GM21526 (cell line): ENCODE data around the gene FBN2.

Source experiments
- ATAC-seq: cut with Tn5 transposase; IDR thresholded peaks from one replicate; pipeline ENCODE4 v1.9.1; 2021; ENCODE audit warnings: moderate library complexity; ENCODE audit not compliant: unreplicated experiment, low FRiP score

Gene FBN2

GRCh38 chr5:128538000-128538249 is at the start of gene FBN2:
Gene FBN2 (minus strand): TSS chr5:128538245. CDS start chr5:128537603, 642 bp downstream.
- ATAC-seq: no peak

GRCh38 chr5:128587275-128587674 is 49.2 kb upstream of the FBN2 start:
- ATAC-seq: no peak

DNA sequence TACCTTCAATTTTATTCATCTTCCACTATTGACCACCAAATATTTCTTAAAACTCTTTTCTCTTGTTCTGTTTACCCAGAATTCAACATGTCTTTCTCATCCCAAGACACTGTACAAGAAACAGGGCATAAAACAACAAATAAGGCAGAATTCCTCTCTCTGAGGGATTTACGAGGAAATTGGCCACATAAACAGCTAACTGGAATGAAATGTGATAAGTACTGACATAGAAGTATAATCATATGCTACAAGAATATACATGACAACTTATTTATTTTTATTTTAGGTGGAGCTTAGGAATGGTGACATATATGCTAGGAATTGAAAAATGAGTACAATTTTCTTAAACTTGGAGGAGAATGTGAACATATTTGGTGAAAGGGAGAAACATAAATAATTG is 48.8 kb upstream of the FBN2 start:
- ATAC-seq: no peak

GRCh38 chr5:128579639-128580038 is 41.6 kb upstream of the FBN2 start:
- no peak for ATAC-seq

- no peak for ATAC-seq
These were observed 41.0 kb upstream of the FBN2 start for GRCh38 chr5:128579093-128579492.

DNA sequence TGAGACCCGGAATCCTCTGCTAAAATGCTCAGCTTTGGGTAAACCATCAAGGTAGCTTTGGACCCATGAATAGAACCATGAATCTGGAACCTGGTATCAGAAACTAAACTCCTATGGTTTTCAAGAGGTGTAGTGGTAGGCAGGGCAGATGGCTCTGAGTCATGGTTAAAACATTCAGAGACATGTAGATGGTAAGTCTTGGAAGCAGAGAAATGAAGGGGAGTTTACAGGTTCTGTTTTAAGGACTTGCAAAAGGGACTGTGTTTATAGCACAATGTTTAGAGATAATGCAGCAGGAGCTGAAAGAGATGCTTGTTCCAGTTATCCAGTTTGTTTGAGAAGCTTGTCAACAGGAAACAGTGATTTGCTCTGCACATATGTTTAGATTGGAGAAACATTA is 36.0 kb upstream of the FBN2 start:
- ATAC-seq: no peak

- no peak for ATAC-seq
These were observed 34.9 kb upstream of the FBN2 start for GRCh38 chr5:128572930-128573319.

DNA sequence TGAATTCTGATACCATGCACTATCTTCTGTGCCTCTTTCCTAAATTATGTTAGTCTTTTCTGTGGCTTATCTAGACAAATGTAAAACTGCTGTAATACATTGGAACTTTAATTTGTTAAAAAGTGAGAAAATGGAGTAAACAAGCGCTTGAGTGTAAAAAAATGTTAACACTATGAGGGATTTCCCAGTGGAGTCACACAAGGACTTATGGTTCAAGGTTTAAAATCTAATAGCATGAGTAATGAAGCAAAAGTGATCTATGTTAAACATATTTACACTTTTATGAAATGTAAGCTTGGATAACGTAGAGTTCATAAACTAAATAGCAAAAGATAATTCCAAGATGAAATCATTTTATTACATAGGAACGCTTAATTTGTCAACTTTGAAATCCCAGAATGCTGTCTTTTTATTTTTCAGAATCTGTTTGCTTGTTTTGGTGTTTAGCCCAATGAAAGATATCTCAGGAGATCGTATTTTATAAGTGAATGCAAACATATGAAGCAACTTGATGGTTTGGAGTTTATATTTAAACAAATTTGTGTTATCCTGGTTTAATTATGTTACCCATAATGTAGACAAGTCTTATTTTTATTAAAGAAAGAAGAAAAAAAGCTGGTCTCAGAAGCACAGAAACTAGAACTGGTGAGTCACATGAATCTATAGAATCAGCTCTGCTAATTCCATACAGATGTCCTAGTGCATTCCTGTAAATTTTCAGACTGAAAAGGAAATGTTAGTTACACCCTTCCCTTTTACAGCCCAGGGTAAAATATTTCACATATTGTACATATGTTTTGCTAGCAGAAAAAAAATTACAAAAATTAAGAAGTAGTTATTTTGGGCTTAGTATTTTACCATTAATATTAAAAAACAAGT is 34.2 kb upstream of the FBN2 start:
- no peak for ATAC-seq

DNA sequence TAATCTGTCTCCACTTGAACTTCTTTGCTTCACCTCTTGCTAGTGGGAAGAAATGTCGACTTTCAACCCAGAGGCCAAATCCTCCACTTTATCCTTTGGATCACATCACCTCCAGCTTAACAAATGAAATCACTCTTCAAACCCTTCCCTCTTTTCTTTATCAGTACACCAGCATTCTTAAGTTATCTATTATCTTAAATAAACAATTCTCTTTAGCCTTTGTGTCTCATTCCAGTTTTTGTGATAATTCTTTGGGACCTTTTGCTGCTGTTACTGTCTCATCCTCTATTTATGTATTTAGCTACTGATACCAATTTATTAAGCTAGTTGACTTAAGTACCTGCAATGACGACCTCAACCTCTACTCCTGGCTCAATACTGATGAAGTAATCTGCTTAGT is 28.1 kb upstream of the FBN2 start:
- no peak for ATAC-seq

DNA sequence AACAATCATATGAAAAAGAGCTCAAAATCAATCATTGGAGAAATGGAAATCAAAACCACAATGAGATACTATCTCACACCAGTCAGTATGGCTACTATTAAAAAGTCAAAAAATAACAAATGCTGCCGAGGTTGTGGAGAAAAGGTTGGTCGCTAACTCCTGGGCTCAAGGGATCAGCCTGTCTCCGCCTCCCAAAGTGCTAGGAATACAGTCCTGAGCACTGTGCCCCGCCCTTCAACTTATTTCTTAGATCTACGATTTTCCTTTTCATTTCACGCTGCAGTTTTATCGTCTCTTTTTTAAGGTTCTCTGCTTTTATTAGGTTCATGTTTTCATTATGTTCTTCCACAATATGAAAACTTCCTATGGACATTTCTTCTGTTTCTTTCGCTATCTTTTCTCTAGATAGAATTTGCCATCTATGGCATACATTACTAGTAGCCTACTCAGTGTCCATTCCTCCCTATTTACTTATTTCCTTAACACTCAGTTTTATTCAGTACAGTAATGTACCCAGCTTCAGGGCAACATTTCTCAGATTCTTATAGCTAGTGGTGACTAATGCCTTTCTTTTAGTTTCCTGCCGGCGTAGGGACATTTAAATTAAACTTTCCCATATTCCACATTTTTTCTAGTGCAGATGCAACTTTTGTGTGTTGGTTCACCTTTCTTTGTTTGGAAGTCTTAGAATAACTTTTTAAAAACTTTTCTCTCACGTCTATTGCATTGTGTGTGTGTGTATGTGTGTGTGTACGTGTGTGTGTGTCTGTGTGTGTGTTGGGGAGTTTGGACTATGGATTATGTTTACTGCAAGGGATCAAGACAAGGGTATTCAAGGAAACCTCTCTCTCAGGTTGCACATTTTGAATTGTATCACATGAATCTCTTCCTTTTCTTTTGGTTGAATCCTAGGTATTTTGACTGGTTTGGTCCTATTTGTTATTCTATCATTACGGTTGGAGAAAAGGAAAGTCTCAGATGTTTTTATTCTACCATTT is 21.6 kb upstream of the FBN2 start:
- no peak for ATAC-seq

- ATAC-seq: no peak
These were observed 15.7 kb upstream of the FBN2 start for GRCh38 chr5:128553747-128554146.

- ATAC-seq: no peak
These were observed 13.4 kb upstream of the FBN2 start for GRCh38 chr5:128551476-128551875.

- no peak for ATAC-seq
These were observed 11.5 kb upstream of the FBN2 start for GRCh38 chr5:128549496-128549895.

GRCh38 chr5:128546658-128547281 is 8.7 kb upstream of the FBN2 start:
- ATAC-seq: no peak

DNA sequence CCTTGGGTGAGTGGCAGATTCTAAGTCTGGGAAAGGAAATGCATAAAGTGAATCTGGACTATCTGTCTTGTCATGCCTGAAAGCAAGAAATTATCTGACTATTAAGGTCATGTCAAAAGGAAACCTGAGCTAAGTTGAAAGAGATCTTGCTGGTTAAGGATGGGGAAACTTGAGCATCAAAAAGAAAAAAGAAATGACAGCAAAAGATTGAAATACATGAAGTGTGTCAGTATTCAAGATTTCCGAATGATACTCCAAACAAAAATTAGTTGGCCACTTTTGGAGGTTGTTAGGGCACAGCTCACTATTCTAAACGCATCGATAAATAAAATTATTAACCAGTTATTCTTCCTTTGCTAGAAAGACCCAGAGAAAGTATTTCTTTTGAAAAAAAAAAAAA is 3.3 kb upstream of the FBN2 start:
- ATAC-seq: no peak

GRCh38 chr5:128539038-128539429 is 989 bp upstream of the FBN2 start:
- no peak for ATAC-seq

GRCh38 chr5:128538250-128539037 is 399 bp upstream of the FBN2 start:
- no peak for ATAC-seq

DNA sequence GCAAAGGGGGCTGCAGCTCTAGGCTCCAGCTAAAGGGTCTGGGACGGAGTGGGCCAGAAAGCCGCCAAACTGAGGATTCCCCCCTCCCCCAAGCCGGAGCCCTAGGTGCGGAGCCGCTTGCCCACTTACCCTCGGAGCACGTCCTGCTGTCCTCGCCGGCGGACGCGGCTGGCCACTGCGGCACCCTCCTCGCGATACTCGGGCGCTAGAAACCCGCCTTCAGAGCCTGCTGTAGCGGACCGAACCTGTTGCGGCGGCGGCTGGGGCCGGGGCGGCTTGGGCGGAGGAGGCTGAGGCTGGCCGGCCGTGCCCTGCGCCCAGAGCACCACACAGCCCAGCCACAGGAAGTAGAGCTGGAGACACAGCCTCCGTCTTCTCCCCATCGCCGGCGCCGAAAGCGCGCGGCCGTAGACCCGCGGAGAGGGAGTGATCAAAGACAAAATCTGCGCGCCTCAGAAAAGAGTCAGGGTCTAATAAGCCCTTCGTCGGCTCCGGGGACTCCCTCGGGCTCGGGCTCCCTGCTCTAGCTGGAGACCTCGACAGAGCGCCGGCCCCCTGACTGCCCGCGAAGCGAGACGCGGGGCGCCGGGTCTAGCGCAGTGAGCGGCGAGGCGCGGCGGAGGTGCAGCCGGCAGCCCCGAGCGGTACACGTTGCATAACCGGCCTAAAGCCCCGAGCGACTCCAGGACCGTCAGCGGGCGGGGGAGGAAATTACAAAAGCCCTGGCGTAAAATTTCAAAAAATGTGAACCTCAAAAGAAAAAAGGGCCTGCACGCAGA is 635 bp downstream of the FBN2 start:
- no peak for ATAC-seq
